DND-41 (cell line): Measurements from ENCODE around the gene ELOVL5.

ENCODE experiments used
- EZH2 ChIP-seq: IDR thresholded peaks from 3 replicates; pipeline ENCODE4 v1.6.1; 2012; ENCODE audit warnings: borderline replicate concordance, low read depth, mild to moderate bottlenecking, moderate library complexity, low read length, inconsistent platforms; ENCODE audit not compliant: severe bottlenecking
- TF ChIP-seq, protein P1 (sequence below): IDR thresholded peaks from 2 replicates; pipeline ENCODE4 v1.5.1; 2012; ENCODE audit warnings: borderline replicate concordance, low read length, moderate library complexity, mild to moderate bottlenecking; ENCODE audit not compliant: poor library complexity, severe bottlenecking; ENCODE audit errors: extremely low read depth

DNA sequence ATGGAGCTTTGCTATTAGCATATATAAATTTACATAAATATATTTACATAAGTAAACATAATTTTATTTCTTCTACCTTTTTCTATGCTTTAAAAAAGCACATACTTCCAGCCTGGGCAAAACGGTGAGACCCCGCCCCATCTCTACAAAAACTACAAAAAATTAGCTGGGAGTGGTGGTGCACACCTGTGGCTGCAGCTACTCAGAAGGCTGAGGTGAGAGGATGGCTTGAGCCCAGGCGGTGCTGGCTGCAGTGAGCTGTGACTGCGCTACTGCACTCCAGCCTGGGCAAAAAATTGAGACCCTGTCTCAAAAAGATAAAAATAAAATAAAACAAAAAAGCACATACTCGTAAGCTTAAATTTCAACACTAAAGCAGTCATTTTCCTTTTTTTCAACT lies 30.3 kb downstream of the ELOVL5 start:
- TF ChIP-seq, protein P1, sequence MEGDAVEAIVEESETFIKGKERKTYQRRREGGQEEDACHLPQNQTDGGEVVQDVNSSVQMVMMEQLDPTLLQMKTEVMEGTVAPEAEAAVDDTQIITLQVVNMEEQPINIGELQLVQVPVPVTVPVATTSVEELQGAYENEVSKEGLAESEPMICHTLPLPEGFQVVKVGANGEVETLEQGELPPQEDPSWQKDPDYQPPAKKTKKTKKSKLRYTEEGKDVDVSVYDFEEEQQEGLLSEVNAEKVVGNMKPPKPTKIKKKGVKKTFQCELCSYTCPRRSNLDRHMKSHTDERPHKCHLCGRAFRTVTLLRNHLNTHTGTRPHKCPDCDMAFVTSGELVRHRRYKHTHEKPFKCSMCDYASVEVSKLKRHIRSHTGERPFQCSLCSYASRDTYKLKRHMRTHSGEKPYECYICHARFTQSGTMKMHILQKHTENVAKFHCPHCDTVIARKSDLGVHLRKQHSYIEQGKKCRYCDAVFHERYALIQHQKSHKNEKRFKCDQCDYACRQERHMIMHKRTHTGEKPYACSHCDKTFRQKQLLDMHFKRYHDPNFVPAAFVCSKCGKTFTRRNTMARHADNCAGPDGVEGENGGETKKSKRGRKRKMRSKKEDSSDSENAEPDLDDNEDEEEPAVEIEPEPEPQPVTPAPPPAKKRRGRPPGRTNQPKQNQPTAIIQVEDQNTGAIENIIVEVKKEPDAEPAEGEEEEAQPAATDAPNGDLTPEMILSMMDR = no peak
- no peak for TF ChIP-seq EZH2
